ENCODE results near the gene TMPRSS2.

TMPRSS2 gene

DNA sequence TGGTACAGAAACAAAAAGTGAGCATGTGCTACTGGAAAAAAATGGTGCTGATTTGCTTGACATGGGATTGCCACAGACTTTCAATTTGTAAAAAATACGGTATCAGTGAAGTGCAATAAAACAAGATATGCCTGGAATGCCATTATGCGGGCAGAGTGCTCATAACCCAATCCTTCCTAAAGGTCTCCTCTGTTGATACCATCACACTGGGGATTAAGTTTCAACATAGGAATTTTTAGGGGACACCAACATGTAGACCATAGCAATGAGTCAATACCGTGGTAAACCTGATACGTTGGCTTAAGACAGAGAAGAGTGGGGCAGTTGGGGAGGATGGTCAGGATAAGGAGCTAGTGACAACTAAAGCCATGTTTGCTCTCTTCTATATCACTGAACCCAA is 61.4 kb downstream of the TMPRSS2 start:
- DNase-seq: no peak

GRCh38 chr21:41445465-41445862 is 62.5 kb downstream of the TMPRSS2 start:
- DNase-seq: no peak

- no peak for DNase-seq
Measured at GRCh38 chr21:41444703-41445464, 63.1 kb downstream of the TMPRSS2 start.

- DNase-seq: no peak
Measured at GRCh38 chr21:41443562-41443961, 64.4 kb downstream of the TMPRSS2 start.

DNA sequence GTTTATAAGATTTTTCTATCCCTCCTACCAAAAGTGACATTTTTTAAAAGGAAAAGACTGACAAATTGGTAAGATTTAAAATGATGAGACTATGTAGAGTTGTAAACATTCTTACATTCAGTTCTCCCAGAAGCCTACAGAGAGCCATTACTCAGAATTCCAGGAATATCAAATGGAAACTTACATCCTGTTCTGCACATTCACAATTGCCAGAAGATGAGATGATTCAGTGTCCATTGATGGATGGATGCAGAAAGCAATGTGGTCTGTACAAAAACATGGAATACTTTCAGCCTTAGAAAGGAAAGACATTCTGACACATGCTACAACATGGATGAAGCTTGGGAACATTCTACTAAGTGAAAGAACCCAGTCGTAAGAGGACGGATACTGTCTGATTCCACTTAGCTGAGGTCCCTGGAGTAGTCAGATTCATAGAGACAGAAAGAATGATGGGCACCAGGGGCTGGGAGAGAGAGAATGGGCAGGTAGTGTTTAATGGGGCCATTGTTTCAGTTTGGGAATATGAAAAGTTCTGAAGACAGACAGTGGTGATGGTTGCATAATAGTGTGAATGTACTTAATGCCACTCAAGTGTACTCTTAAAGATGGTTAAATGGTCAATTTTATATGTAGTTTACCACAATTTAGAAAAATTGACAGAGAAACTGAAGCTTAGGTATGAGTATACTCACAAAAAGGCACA is 65.3 kb downstream of the TMPRSS2 start:
- no peak for DNase-seq

- no peak for DNase-seq
Measured at GRCh38 chr21:41441546-41441945, 66.4 kb downstream of the TMPRSS2 start.

GRCh38 chr21:41439248-41439647 is 68.7 kb downstream of the TMPRSS2 start:
- DNase-seq: no peak

GRCh38 chr21:41438425-41439113 is 69.4 kb downstream of the TMPRSS2 start:
- no peak for DNase-seq

GRCh38 chr21:41437729-41438128 is 70.2 kb downstream of the TMPRSS2 start:
- no peak for DNase-seq

DNA sequence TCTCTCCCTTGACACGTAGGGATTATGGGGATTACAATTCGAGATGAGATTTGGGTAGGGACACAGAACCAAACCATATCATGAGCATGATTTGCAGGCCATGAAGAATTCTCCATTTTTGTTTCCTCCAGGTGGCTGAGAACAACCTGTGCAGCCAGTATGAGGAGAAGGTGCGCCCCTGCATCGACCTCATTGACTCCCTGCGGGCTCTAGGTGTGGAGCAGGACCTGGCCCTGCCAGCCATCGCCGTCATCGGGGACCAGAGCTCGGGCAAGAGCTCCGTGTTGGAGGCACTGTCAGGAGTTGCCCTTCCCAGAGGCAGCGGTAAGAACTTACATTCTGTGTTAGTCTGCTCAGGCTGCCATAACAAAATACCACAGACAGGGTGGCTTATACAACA is 72.3 kb downstream of the TMPRSS2 start:
- no peak for DNase-seq

DNA sequence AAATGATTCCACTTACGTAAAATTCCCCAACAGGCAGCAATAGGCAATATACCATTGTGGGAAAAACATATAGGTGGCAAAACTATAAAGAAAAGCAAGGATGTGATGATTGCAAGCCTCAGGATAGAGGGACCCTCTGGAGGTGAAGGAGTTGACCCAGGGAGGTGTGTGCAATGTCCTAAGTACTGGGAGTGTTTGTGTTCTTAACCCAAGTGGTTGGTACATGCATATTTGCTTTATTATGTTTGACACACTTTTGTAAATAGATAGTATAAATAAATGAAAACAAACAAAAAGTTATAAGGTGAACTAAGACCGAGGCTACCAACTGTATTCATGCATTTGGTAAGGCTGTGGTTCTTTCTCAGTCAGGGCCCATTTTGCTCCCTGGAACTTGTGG is 74.4 kb downstream of the TMPRSS2 start:
- DNase-seq: no peak

DNA sequence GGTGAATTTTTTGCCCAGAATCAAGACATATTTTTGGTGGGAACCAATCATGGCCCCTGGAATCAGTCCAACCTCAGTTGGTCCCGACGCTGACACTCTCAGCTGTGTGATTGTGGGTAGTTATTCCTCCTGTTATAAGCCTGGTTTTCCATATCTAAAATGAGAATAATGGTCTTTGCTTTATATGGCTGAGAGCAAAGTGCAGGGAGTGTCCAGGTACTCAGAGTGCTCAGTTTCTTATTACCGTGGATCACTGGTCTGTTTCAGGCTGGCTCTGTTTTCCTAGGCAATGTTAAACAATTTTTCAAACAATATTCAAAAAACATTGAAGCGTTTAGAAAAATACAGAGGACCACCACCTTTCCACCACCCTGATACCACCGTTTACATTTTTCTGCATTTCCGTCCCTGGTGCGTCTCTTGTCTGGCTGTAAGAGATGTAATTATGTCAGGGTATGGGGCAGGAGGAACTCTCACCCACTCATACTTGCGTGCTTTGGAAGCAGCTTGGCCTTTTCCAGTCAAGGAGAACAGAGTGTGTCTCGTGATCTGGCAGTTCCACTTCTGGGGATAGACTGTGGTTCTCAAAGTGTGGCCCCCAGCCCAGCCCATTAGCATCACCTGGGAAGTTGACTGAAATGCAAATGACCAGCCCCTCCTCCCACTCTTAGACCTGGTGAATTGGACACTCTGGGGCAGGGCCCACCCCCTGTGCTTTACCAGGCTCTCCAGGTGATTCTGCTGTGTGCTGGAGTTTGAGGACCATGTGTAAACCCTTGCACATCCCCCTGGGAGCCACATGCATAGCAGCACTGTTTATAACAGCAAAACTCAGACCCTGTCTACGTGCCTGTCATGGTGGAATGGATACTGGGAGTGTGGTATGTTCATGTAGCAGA is 75.1 kb downstream of the TMPRSS2 start:
- no peak for DNase-seq

- peak in 1 of 2 donors; percentile 61 for DNase-seq
Measured at GRCh38 chr21:41431788-41432548, 76.0 kb downstream of the TMPRSS2 start.

- no peak for DNase-seq
Measured at GRCh38 chr21:41429925-41430491, 78.0 kb downstream of the TMPRSS2 start.

DNA sequence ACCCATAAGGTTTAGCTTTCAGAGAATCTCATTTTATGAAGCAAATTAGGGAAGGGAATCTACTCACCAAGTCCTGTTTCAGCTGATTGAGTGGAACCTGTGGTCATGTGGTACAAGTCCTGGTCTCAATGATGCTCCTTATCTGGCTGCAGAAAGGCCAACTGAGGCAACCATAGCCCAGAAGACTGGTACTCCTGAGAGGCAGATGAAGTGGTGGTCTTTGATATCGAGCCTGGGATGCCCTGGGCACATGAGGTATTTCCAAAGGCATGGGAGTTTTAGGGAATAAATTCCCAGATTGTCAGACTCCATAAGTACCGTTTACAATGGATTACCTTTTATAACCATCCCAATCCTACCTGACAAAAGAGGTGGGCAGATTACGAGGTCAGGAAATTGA is 78.7 kb downstream of the TMPRSS2 start:
- no peak for DNase-seq

GRCh38 chr21:41428847-41429246 is 79.1 kb downstream of the TMPRSS2 start:
- DNase-seq: no peak

- DNase-seq: no peak
Measured at GRCh38 chr21:41428311-41428710, 79.6 kb downstream of the TMPRSS2 start.

DNA sequence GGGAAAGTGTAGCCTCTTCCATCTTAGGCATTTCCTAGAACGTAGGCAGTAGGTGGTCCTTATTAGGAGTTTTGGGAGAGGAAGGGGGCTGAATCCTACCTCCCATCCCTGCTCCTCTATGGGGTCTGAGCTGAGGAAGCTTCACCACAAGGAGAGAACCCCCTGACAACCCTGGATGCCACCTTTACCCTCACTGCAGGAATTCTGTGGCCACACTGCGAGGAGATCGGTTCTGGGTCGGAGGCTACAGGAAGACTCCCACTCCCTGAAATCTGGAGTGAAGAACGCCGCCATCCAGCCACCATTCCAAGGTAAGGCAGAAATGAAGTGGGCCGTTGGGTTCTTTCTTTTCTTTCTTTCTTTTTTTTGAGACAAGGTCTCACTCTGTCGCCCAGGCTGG is 80.4 kb downstream of the TMPRSS2 start:
- no peak for DNase-seq

GRCh38 chr21:41426676-41427404 is 81.1 kb downstream of the TMPRSS2 start:
- peak; percentile 58 to 63 for DNase-seq

- peak; percentile 98 to 99 for DNase-seq
Measured at GRCh38 chr21:41425954-41426675, 81.8 kb downstream of the TMPRSS2 start, which contains the start of gene MX1. Gene MX1 (plus strand): TSS chr21:41426239. CDS start chr21:41432071, 5,832 bp downstream.
